Osteocyte (in vitro differentiated cells): ENCODE data around the gene ADO. TPM values are rescaled to one million over a fixed set of nuclear protein-coding genes. Genes with fewer than 3 reads are reported as not detected.

ENCODE experiments used
- DNase-seq: peaks from one replicate; pipeline ENCODE4 v3.0.0; 2021; ENCODE audit warnings: mixed read lengths; ENCODE audit not compliant: unreplicated experiment; ENCODE audit errors: extremely low spot score
- H3K27ac Mint-ChIP-seq: one replicate; pipeline ENCODE4 v1.8.0; 2021; ENCODE audit warnings: mild to moderate bottlenecking, mixed read lengths; ENCODE audit not compliant: unreplicated experiment
- H3K27me3 Mint-ChIP-seq: one replicate; pipeline ENCODE4 v1.8.0; 2021; ENCODE audit warnings: mixed read lengths; ENCODE audit not compliant: unreplicated experiment
- H3K36me3 Mint-ChIP-seq: one replicate; pipeline ENCODE4 v1.8.0; 2021; ENCODE audit warnings: mixed read lengths; ENCODE audit not compliant: unreplicated experiment
- H3K4me1 Mint-ChIP-seq: one replicate; pipeline ENCODE4 v1.8.0; 2021; ENCODE audit warnings: mixed read lengths; ENCODE audit not compliant: unreplicated experiment
- H3K4me3 Mint-ChIP-seq: one replicate; pipeline ENCODE4 v1.8.0; 2021; ENCODE audit warnings: mild to moderate bottlenecking, moderate library complexity, mixed read lengths; ENCODE audit not compliant: unreplicated experiment
- H3K9me3 Mint-ChIP-seq: one replicate; pipeline ENCODE4 v1.8.0; 2021; ENCODE audit warnings: mixed read lengths; ENCODE audit not compliant: unreplicated experiment
- CTCF ChIP-seq: fragments of 200-600 bp; sonication (generic); IDR thresholded peaks from 2 replicates; pipeline ENCODE4 v1.5.0; 2021; ENCODE audit warnings: antibody characterized with exemption, mild to moderate bottlenecking, moderate library complexity
- total RNA-seq: library from RNA; stranded (reverse); gene quantifications from 2 replicates; pipeline ENCODE4 v1.2.1, GENCODE V29; 2021

ADO gene
- total RNA-seq, 1 donor from 2014 or later: 17.5 TPM

- H3K9me3 Mint-ChIP-seq: peaks cover 5% of the 10 kb centered on the region
- H3K4me3 Mint-ChIP-seq: no peak overlapping the region
- H3K27ac Mint-ChIP-seq: no peak overlapping the region
- peaks cover 8% of the 10 kb centered on the region for H3K4me1 Mint-ChIP-seq
- no peak for TF ChIP-seq CTCF
- H3K27me3 Mint-ChIP-seq: peaks cover 9% of the 10 kb centered on the region
- H3K36me3 Mint-ChIP-seq: no peaks in the 10 kb centered on the region
- no peak for DNase-seq
These were observed 26.2 kb downstream of the ADO start for GRCh38 chr10:62830679-62831078.

- Mint-ChIP-seq H3K9me3 (peaks cover 5% of the 10 kb centered on the region), H3K27ac (no peak overlapping the region), H3K36me3 (no peaks in the 10 kb centered on the region), H3K4me1 (peaks cover 8% of the 10 kb centered on the region), H3K4me3 (no peak overlapping the region), H3K27me3 (peaks cover 8% of the 10 kb centered on the region)
- no peak for TF ChIP-seq CTCF
- DNase-seq: no peak
These were observed 26.8 kb downstream of the ADO start for GRCh38 chr10:62831346-62831745.

GRCh38 chr10:62839590-62839989 lies 35.1 kb downstream of the ADO start:
- no peak overlapping the region for H3K27ac Mint-ChIP-seq
- H3K9me3 Mint-ChIP-seq: no peaks in the 10 kb centered on the region
- peaks cover 58% of the 10 kb centered on the region for H3K27me3 Mint-ChIP-seq
- no peaks in the 10 kb centered on the region for H3K4me1 Mint-ChIP-seq
- no peak for TF ChIP-seq CTCF
- H3K4me3 Mint-ChIP-seq: no peak overlapping the region
- no peak for DNase-seq
- H3K36me3 Mint-ChIP-seq: no peaks in the 10 kb centered on the region

- no peaks in the 10 kb centered on the region for H3K4me1 Mint-ChIP-seq
- TF ChIP-seq CTCF: no peak
- no peak overlapping the region for H3K27ac Mint-ChIP-seq
- no peak for DNase-seq
- no peak overlapping the region for H3K4me3 Mint-ChIP-seq
- peaks cover 15% of the 10 kb centered on the region for H3K9me3 Mint-ChIP-seq
- peaks cover 56% of the 10 kb centered on the region for H3K27me3 Mint-ChIP-seq
- H3K36me3 Mint-ChIP-seq: no peaks in the 10 kb centered on the region
These were observed 38.5 kb downstream of the ADO start for GRCh38 chr10:62842983-62843382.

- peaks cover 15% of the 10 kb centered on the region for H3K9me3 Mint-ChIP-seq
- TF ChIP-seq CTCF: no peak
- no peak overlapping the region for H3K4me3 Mint-ChIP-seq
- H3K27ac Mint-ChIP-seq: no peak overlapping the region
- no peaks in the 10 kb centered on the region for H3K36me3 Mint-ChIP-seq
- H3K27me3 Mint-ChIP-seq: peaks cover 53% of the 10 kb centered on the region
- no peaks in the 10 kb centered on the region for H3K4me1 Mint-ChIP-seq
- no peak for DNase-seq
These were observed 39.1 kb downstream of the ADO start for GRCh38 chr10:62843600-62843999.
